Trophoblast cell (in vitro differentiated cells and primary cell): ENCODE results near the gene COQ2.

Experiments used
- DNase-seq, 2 donors: peaks; one replicate each; pipeline ENCODE4 v3.0.0-alpha.2; 2016
- H2AFZ ChIP-seq: 2 replicates; pipeline ENCODE4 v1.6.1; 2013; ENCODE audit warnings: low read length, moderate library complexity, mild to moderate bottlenecking; ENCODE audit not compliant: insufficient read depth, poor library complexity
- H2AK5ac ChIP-seq: 2 replicates; pipeline ENCODE4 v1.6.1; 2013; ENCODE audit warnings: mild to moderate bottlenecking, low read length
- H2BK120ac ChIP-seq: 2 replicates; pipeline ENCODE4 v1.6.1; 2013; ENCODE audit warnings: low read length, mild to moderate bottlenecking, moderate library complexity; ENCODE audit not compliant: insufficient read depth, poor library complexity
- H2BK12ac ChIP-seq: 2 replicates; pipeline ENCODE4 v1.6.1; 2013; ENCODE audit warnings: mild to moderate bottlenecking, low read length, moderate library complexity
- H2BK5ac ChIP-seq: 2 replicates; pipeline ENCODE4 v1.6.1; 2013; ENCODE audit warnings: low read length, low read depth, moderate library complexity, mild to moderate bottlenecking; ENCODE audit not compliant: poor library complexity
- H3K14ac ChIP-seq: 2 replicates; pipeline ENCODE4 v1.6.1; 2013; ENCODE audit warnings: mild to moderate bottlenecking, low read length
- H3K18ac ChIP-seq: 2 replicates; pipeline ENCODE4 v1.6.1; 2013; ENCODE audit warnings: mild to moderate bottlenecking, low read length
- H3K23ac ChIP-seq: 2 replicates; pipeline ENCODE4 v1.6.1; 2013; ENCODE audit warnings: low read length
- H3K27ac ChIP-seq: 2 replicates; pipeline ENCODE4 v1.5.1; 2013; ENCODE audit warnings: low read depth, mild to moderate bottlenecking, inconsistent platforms, low read length, moderate library complexity
- H3K27me3 ChIP-seq: 2 replicates; pipeline ENCODE4 v1.6.1; 2013; ENCODE audit warnings: inconsistent platforms, mild to moderate bottlenecking, low read length, moderate library complexity; ENCODE audit not compliant: insufficient read depth
- H3K36me3 ChIP-seq, 2 experiments: 1 replicate in 1 of 2; 2 replicates in 1 of 2; pipeline ENCODE4 v1.6.1; 2013; ENCODE audit warnings: low read length in 2 of 2, mild to moderate bottlenecking in 2 of 2, moderate library complexity in 1 of 2; ENCODE audit not compliant: insufficient read depth in 2 of 2, control insufficient read depth in 1 of 2
- H3K4ac ChIP-seq: 2 replicates; pipeline ENCODE4 v1.6.1; 2013; ENCODE audit warnings: low read depth, mild to moderate bottlenecking, low read length, moderate library complexity
- H3K4me1 ChIP-seq, 2 experiments: 1 replicate in 1 of 2; 2 replicates in 1 of 2; pipeline ENCODE4 v1.6.1; 2013; ENCODE audit warnings: low read length in 2 of 2, mild to moderate bottlenecking in 2 of 2, moderate library complexity in 1 of 2; ENCODE audit not compliant: insufficient read depth in 2 of 2, control insufficient read depth in 1 of 2
- H3K4me2 ChIP-seq: 2 replicates; pipeline ENCODE4 v1.6.1; 2013; ENCODE audit warnings: inconsistent platforms, mild to moderate bottlenecking, low read length, moderate library complexity
- H3K4me3 ChIP-seq: 2 replicates; pipeline ENCODE4 v1.5.1; 2013; ENCODE audit warnings: mild to moderate bottlenecking, low read depth, low read length, inconsistent platforms
- H3K79me1 ChIP-seq: one replicate; pipeline ENCODE4 v1.6.1; 2013; ENCODE audit warnings: low read length
- H3K79me2 ChIP-seq: 2 replicates; pipeline ENCODE4 v1.6.1; 2013; ENCODE audit warnings: low read length, mild to moderate bottlenecking; ENCODE audit not compliant: control insufficient read depth, insufficient read depth, poor library complexity
- H3K9ac ChIP-seq: 2 replicates; pipeline ENCODE4 v1.6.1; 2013; ENCODE audit warnings: mild to moderate bottlenecking, low read length
- H3K9me3 ChIP-seq: 2 replicates; pipeline ENCODE4 v1.6.1; 2013; ENCODE audit warnings: low read depth, mild to moderate bottlenecking, control low read depth, inconsistent platforms, low read length; ENCODE audit not compliant: insufficient read depth
- H4K12ac ChIP-seq: 2 replicates; pipeline ENCODE4 v1.6.1; 2013; ENCODE audit warnings: low read depth, mild to moderate bottlenecking, low read length, moderate library complexity
- H4K8ac ChIP-seq: 2 replicates; pipeline ENCODE4 v1.6.1; 2013; ENCODE audit warnings: low read depth, mild to moderate bottlenecking, low read length, moderate library complexity
- H4K91ac ChIP-seq: one replicate; pipeline ENCODE4 v1.6.1; 2013; ENCODE audit warnings: low read depth, mild to moderate bottlenecking, low read length, moderate library complexity
- WGBS: extraction: QIAGEN DNeasy Blood & Tissue Kit; methylation state at CpG from one replicate; pipeline ENCODE4 v1.1.7; 2013; ENCODE audit warnings: missing lambda C conversion rate; ENCODE audit not compliant: insufficient read length, insufficient coverage; ENCODE audit errors: extremely low coverage; 5-methylcytosine and 5-hydroxymethylcytosine counted together

COQ2 gene

GRCh38 chr4:83230928-83231327, 53.7 kb downstream of the COQ2 start:
- no peak overlapping the region for H3K18ac ChIP-seq
- no peak overlapping the region for H2BK12ac ChIP-seq
- no peak overlapping the region for H4K91ac ChIP-seq
- H4K12ac ChIP-seq = no peak overlapping the region
- no peak overlapping the region for H3K23ac ChIP-seq
- H3K79me2 ChIP-seq = no peaks in the 10 kb centered on the region
- no peaks in the 10 kb centered on the region for H3K36me3 ChIP-seq
- H3K4me1 ChIP-seq = no peaks in the 10 kb centered on the region
- H3K9ac ChIP-seq = no peak overlapping the region
- no peak overlapping the region for H3K4ac ChIP-seq
- no peaks in the 10 kb centered on the region for H3K79me1 ChIP-seq
- no peaks in the 10 kb centered on the region for H3K9me3 ChIP-seq
- no peak for DNase-seq
- no peak overlapping the region for H3K4me3 ChIP-seq
- no peak overlapping the region for H3K14ac ChIP-seq
- H2BK120ac ChIP-seq = no peak overlapping the region
- no peak overlapping the region for H3K4me2 ChIP-seq
- H3K27ac ChIP-seq = no peak overlapping the region
- H3K27me3 ChIP-seq = no peaks in the 10 kb centered on the region
- H2AK5ac ChIP-seq = no peak overlapping the region
- no peak overlapping the region for H4K8ac ChIP-seq
- WGBS = no CpG with 5 or more reads among the region's 3 CpGs
- no peak overlapping the region for H2AFZ ChIP-seq
- H2BK5ac ChIP-seq = no peak overlapping the region

- no peak overlapping the region for H3K27ac ChIP-seq
- no CpG with 5 or more reads among the region's 3 CpGs for WGBS
Measured at GRCh38 chr4:83229791-83230190, 54.8 kb downstream of the COQ2 start.

DNA sequence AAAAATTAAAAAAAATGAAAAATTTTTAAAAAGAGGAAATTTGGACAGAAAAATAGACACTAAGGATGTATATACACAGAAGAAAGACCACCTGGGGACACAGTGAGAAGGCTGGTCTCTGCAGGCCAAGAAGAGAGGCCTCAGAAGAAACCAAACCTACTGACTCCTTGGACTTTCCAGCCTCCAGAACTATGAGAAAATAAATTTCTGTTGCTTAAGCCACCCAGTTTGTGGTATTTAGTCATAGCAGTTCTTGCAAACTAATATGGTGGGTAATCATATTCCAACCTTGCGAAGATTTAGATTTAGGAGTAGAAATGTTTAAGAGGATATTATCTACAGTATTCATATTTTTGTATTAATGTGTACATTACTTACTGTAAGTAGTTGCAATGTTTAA, 56.4 kb downstream of the COQ2 start:
- no peak for DNase-seq
- H3K9ac ChIP-seq = no peak overlapping the region
- H3K36me3 ChIP-seq = no peaks in the 10 kb centered on the region
- H4K12ac ChIP-seq = no peak overlapping the region
- no peaks in the 10 kb centered on the region for H3K27me3 ChIP-seq
- no peak overlapping the region for H2BK5ac ChIP-seq
- no peak overlapping the region for H3K4me3 ChIP-seq
- H3K14ac ChIP-seq = no peak overlapping the region
- no CpG with 5 or more reads among the region's 1 CpG for WGBS
- H3K18ac ChIP-seq = no peak overlapping the region
- no peaks in the 10 kb centered on the region for H3K9me3 ChIP-seq
- no peak overlapping the region for H3K27ac ChIP-seq
- H3K4me2 ChIP-seq = no peak overlapping the region
- no peak overlapping the region for H4K91ac ChIP-seq
- no peak overlapping the region for H3K4ac ChIP-seq
- H2BK12ac ChIP-seq = no peak overlapping the region
- no peak overlapping the region for H4K8ac ChIP-seq
- H2AFZ ChIP-seq = no peak overlapping the region
- H2AK5ac ChIP-seq = no peak overlapping the region
- no peak overlapping the region for H3K23ac ChIP-seq
- no peaks in the 10 kb centered on the region for H3K4me1 ChIP-seq
- H2BK120ac ChIP-seq = no peak overlapping the region
- H3K79me2 ChIP-seq = no peaks in the 10 kb centered on the region
- no peaks in the 10 kb centered on the region for H3K79me1 ChIP-seq

More at GRCh38 chr4:83229791-83230190, 54.8 kb downstream of the COQ2 start:
- Histone ChIP-seq H3K4me2 (no peak overlapping the region), H3K14ac (no peak overlapping the region), H3K9me3 (no peaks in the 10 kb centered on the region), H2BK5ac (no peak overlapping the region), H2BK12ac (no peak overlapping the region), H4K91ac (no peak overlapping the region), H3K79me2 (no peaks in the 10 kb centered on the region), H2AK5ac (no peak overlapping the region), H2BK120ac (no peak overlapping the region), H2AFZ (no peak overlapping the region), H3K4me3 (no peak overlapping the region), H3K18ac (no peak overlapping the region), H4K8ac (no peak overlapping the region), H3K27me3 (no peaks in the 10 kb centered on the region), H3K9ac (no peak overlapping the region), H3K4me1 (no peaks in the 10 kb centered on the region), H4K12ac (no peak overlapping the region), H3K23ac (no peak overlapping the region), H3K79me1 (no peaks in the 10 kb centered on the region), H3K4ac (no peak overlapping the region), H3K36me3 (no peaks in the 10 kb centered on the region)
- no peak for DNase-seq

DNA sequence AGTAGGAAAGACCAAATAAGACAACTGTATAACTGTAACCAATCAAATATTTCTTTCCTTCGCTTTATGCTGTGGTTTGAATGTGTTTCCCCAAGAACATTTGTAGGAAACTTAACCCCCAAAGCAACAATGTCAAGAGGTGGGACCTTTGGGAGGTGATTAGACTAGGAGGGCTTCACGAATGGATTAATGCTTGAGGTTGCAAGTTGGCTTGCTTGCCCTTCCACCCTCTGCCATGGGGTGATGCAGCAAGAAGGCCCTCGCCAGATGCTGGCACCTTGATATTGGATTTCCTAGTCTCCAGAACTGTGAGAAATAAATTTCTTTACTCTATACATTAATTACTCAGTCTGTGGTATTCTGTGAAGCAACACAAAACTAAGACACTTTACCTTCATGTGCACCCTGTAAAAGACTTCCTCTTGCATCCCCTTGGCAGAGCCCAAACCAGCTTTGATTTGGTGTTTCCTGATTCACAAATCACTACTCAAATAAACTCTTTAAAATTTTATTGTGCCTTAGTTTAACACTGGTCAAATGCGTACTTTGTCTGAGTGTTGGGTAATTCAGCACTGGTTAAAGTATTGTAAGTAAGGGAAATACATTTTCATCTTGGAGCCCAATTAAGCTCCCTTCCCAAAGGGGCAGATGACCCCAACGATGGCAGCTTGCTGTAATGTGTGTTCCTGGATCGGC, 59.9 kb downstream of the COQ2 start:
- H3K18ac ChIP-seq = no peak overlapping the region
- H3K79me2 ChIP-seq = peaks cover under 1% of the 10 kb centered on the region
- H3K4me1 ChIP-seq = peaks cover 0 to under 1% of the 10 kb centered on the region in 2 experiments
- H4K8ac ChIP-seq = no peak overlapping the region
- H3K27me3 ChIP-seq = no peaks in the 10 kb centered on the region
- no peak overlapping the region for H3K27ac ChIP-seq
- DNase-seq = no peak
- no CpG with 5 or more reads among the region's 6 CpGs for WGBS
- no peak overlapping the region for H4K91ac ChIP-seq
- H3K4me2 ChIP-seq = no peak overlapping the region
- no peak overlapping the region for H2BK12ac ChIP-seq
- no peaks in the 10 kb centered on the region for H3K36me3 ChIP-seq
- H2BK120ac ChIP-seq = no peak overlapping the region
- H3K9me3 ChIP-seq = no peaks in the 10 kb centered on the region
- H3K4me3 ChIP-seq = no peak overlapping the region
- H3K14ac ChIP-seq = no peak overlapping the region
- H2AK5ac ChIP-seq = no peak overlapping the region
- H2BK5ac ChIP-seq = no peak overlapping the region
- no peak overlapping the region for H3K9ac ChIP-seq
- no peak overlapping the region for H3K23ac ChIP-seq
- H4K12ac ChIP-seq = no peak overlapping the region
- H3K79me1 ChIP-seq = no peaks in the 10 kb centered on the region
- H3K4ac ChIP-seq = no peak overlapping the region
- no peak overlapping the region for H2AFZ ChIP-seq
